Hematopoietic multipotent progenitor cell treated with erythropoietin and hydrocortisone succinate and interleukin-3 and kit ligand, for 15 days (in vitro differentiated cells): ENCODE data around the gene CELA2B.
"Not testable (repeated sequence)": the region's sequence is repeated elsewhere in the genome, so short reads cannot be mapped to it uniquely, and the experiment has no call there.

Source experiments
- DNase-seq: peaks from one replicate; pipeline ENCODE4 v3.0.0-alpha.2; 2015; ENCODE audit warnings: low spot score

Gene CELA2B

DNA sequence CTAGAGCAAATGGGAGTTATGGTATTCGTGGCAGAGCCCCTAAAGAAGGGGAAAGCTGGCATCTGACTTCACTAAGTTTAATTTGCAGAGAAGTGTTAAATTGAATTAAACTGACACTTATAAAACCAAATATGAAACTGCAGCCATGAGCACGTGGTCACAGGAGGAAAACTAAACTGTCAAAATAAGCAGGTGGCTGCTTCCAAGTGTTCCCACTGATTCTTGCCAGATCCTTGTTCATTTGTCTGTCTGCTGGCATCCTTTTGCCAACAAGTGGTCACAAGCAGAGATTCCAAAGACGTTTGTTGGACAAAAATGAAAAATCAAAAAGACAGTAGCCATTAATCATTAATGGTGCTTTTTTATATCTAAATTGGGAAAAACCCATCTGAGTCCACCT lies 6.5 kb upstream of the CELA2B start:
- no peak for DNase-seq

- not testable (repeated sequence) for DNase-seq
Measured at GRCh38 chr1:15469821-15470448, 6.0 kb upstream of the CELA2B start.

DNA sequence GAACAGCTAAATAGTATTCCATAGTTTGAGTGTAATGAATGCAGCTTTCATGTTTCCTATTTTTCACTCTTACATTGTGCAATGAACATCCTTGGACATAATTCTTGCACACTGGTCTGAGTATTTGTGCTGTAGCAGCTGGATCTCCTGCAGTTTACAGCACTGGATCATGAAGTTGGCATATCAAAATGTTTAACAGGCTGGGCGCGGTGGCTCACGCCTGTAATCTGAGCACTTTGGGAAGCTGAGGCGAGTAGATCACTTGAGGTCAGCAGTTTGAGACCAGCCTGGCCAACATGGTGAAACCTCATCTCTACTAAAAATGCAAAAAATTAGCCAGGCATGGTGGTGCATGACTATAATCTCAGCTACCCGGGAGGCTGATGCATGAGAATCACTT lies 4.8 kb upstream of the CELA2B start:
- not testable (repeated sequence) for DNase-seq

DNA sequence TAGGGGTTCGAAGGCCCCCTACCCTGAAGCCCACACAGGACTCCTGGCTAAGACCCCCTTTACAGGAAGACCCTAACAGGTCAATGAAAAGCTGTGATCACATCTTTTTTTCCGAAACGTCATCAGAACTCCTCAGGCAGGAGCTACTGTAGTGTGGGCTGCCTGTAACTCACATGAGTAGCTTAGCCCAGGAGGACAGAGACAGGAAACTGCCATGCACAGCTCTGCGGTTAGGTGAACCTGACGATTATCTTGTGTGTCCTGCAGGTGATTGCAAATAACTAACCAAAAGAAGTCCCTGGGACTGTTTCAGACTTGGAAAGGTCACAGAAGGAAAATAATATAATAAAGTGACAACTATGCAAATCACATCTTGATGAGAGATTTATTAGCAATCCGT lies 4.2 kb upstream of the CELA2B start:
- DNase-seq: not testable (repeated sequence)

- DNase-seq: no peak
Measured at GRCh38 chr1:15472587-15472986, 3.3 kb upstream of the CELA2B start.

GRCh38 chr1:15476927-15477326 lies 1.0 kb downstream of the CELA2B start:
- DNase-seq: no peak

DNA sequence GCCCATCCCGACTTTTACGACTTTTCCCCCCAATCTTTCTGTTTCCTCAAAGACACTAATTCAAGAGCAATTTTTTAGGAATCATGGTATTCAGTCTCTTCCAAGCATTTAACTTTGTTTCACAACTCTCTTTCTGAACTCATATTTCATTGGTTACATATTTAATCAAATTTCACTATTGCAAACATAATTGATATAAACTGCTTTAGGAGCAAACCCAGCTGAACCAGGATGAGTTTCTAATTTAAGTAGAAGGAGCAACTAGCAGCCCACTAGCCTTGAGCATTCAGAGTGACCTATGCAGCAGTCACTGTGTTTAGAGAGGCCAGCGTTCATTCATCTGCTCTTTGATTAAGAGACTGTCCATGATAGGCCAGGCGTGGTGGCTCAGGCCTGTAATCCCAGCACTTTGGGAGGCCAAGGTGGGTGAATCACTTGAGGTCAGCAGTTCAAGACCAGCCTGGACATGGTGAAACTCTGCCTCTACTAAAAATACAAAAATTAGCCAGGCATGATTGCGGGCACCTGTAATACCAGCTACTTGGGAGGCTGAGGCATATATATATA lies 1.8 kb downstream of the CELA2B start:
- DNase-seq: no peak

GRCh38 chr1:15479654-15480347 lies 3.9 kb downstream of the CELA2B start:
- no peak for DNase-seq

DNA sequence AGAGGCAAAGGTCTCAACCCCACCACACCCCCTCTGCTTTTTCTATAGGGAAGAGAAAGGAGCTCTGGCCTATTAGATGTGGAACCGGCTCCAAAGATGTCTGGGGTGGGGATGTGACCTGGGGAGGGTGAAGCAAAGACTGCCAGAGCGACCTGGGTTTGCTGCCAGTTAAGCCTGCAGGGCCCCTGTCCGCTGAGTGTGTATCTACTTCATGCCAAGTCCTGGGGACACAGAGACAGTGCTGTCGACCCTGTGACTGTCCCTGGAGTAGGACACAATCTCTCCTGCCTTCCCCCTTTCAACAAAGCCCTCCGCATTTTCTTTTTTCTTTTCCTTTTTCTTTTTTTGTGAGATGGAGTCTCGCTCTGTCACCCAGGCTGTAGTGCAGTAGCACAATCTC lies 6.6 kb downstream of the CELA2B start:
- not testable (repeated sequence) for DNase-seq

GRCh38 chr1:15482983-15483543 lies 7.2 kb downstream of the CELA2B start:
- DNase-seq: not testable (repeated sequence)

GRCh38 chr1:15483971-15484370 lies 8.1 kb downstream of the CELA2B start:
- DNase-seq: no peak

DNA sequence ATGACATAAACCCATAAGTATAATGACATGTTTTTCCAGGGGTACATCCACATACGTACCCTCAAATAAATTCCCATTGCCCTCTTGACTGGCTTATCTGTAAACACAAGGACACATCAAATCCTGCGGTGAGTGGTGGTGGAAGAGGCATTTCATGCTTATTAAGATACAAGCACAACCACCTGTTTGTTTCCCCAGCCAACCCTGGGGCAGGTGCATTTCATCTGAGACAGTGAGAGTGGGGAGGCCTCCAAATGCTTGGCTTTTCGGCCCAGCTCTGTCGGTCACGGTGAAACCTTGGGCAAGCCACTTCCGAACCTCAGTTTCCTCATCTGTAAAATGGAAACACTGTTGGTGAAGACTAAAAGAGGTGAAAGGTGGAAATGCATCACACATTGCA lies 8.5 kb downstream of the CELA2B start:
- not testable (repeated sequence) for DNase-seq

- no peak for DNase-seq
Measured at GRCh38 chr1:15485636-15486035, 9.7 kb downstream of the CELA2B start.

DNA sequence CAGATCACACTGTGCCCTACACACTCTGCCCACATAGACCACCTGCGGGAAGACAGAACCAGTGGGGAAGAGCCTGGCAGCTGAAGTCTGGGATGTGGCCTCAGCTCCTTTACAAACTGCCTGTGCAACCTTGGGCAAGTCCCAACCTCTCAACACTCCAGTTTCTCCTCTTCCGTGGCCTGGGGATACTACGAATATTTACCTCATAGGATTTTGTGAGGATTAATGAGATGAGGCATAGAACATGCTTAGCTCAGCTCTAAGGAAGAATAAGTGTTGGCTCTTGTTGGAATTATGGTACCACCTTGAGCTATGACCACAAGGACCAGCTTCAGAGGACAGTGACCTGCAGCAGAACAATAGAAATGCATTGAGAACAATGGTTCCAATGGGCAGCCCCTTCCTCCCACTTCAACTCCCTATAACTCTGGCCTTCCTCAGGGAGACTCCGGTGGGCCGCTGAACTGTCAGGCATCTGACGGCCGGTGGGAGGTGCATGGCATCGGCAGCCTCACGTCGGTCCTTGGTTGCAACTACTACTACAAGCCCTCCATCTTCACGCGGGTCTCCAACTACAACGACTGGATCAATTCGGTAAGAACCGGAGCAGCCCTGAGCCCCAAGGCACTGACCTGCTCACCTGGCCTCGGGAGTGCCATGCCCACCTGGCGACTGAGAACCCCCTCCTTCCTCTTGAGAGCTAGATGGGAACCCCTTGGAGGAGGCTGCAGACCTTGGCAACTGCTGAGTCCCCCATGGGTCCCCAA lies 11.1 kb downstream of the CELA2B start:
- not testable (repeated sequence) for DNase-seq

- no peak for DNase-seq
Measured at GRCh38 chr1:15488371-15488770, 12.5 kb downstream of the CELA2B start.

- DNase-seq: no peak
Measured at GRCh38 chr1:15489052-15489736, 13.3 kb downstream of the CELA2B start.

DNA sequence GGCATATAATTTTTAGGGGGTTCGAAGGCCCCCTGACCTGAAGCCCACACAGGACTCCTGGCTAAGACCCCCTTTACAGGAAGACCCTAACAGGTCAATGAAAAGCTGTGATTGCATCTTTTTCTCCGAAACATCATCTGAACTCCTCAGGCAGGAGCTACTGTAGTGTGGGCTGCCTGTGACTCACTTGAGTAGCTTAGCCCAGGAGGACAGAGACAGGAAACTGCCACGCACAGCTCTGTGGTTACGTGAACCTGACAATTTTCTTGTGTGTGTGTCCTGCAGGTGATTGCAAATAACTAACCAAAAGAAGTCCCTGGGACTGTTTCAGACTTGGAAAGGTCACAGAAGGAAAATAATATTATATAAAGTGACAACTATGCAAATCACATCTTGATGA lies 15.1 kb downstream of the CELA2B start:
- not testable (repeated sequence) for DNase-seq

DNA sequence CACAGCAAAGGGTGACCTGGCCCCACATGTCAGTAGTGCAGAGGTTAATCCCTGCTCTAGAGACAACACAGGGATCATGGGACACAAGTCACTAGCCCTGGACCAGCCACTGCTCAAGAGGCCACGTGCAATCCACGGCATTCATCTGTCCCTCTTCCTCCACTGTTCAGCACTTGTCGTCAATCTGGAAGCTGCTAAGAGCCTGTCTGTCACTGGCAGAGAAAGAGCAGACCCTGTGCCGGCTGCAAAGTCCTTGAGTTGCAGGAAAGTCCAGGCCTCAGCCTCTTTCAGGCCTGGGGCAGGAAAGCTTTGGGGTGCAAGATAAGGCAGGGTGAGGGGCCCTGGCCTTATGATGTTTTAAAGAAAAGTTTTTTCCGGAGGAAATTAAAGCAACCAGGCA lies 16.7 kb downstream of the CELA2B start:
- DNase-seq: no peak

DNA sequence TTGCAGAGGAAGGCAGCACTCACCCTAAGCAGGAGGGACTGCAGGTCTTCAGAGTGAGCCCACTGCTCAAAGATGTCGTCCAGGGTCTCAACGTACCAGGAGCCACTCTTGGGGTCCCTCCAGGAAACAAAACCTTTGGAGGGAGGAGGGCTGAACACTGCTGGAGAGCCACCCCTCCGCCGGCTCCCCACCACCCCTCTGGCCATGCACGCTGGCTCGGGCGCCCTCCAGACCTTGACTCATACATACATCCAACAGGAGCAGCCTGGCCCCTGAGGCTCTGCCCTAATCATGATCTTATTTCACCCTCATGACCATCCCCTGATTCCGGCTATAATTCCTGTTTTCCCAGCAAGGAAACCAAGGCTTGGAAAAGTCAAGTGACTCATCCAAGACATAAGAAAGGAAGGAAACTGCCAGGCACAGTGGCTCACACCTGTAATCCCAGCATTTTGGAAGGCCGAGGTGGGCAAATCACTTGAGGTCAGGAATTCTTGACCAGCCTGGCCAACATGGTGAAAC lies 18.0 kb downstream of the CELA2B start:
- no peak for DNase-seq

DNA sequence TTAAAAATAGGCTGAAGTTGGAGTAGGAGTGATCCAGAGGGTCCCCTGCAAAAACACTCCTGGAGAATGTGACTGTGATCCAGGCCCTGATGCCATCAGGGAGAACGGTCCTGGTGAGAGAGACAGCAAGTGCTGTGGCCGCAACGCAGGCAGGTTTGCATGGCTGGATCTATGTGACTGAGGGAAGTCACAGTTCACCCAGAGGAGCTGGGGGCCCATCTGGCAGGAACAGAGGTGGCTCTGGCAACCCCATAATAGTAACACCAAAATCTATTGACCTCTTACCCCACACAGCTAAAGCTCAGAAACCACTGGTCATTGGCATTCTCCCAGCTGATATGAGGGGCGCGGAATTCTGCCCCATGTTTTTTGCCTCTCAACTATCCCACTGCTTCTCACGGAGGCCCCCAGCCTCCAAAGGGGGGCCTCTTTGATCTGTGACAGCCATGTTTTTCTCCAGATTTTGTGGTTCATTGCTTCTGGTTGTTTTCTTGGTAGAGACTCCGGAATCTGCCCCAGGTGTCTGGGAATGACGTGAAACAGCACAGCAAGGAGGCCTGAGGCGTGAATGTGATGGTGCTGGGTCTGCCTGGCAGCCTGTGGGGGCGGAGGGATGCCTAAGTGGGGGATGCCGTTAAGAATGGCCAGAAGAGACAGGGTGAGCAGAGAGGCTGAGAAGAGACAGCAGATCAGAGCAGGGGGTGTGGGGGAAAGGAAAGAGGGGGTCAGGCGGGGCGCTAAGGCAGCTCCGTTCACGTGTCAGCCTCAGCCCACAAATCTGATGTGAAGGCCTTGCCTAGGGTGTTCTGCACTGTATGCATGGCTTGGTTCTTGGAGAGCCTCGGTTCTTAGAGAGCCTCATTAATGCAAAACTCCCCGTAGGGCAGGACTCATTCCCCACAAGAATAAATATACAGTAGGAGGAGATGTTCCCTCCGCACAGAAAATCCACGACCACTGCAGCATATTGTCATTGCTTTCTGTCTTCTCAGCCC lies 24.6 kb downstream of the CELA2B start:
- no peak for DNase-seq
